Smooth muscle cell (in vitro differentiated cells): ENCODE results near the gene FARP2. TPM values are rescaled to one million over a fixed set of nuclear protein-coding genes. Genes with fewer than 3 reads are reported as not detected.

ENCODE experiments used
- DNase-seq: peaks from one replicate; lab custom pipeline; 2025; ENCODE audit not compliant: unreplicated experiment; lab: John Stamatoyannopoulos, UW
- H2AFZ ChIP-seq: fragments of 200-600 bp; sonication (generic); 2 replicates; pipeline ENCODE4 v1.6.0; 2016; ENCODE audit warnings: antibody characterized with exemption, low read depth, mild to moderate bottlenecking
- H3F3A ChIP-seq: fragments of 200-600 bp; sonication (generic); 2 replicates; pipeline ENCODE4 v1.6.0; 2017; ENCODE audit warnings: antibody characterized with exemption, low read depth
- H3K27ac ChIP-seq: fragments of 200-600 bp; sonication (generic); 2 replicates; pipeline ENCODE4 v1.5.1; 2016; ENCODE audit warnings: low read depth, mild to moderate bottlenecking
- H3K27me3 ChIP-seq: fragments of 200-600 bp; sonication (generic); 2 replicates; pipeline ENCODE4 v1.6.1; 2016; ENCODE audit warnings: low read depth, mild to moderate bottlenecking
- H3K36me3 ChIP-seq: fragments of 200-600 bp; sonication (generic); 2 replicates; pipeline ENCODE4 v1.5.1; 2016; ENCODE audit warnings: low read depth
- H3K4me1 ChIP-seq: fragments of 200-600 bp; sonication (generic); 2 replicates; pipeline ENCODE4 v1.5.1; 2016; ENCODE audit warnings: low read depth
- H3K4me2 ChIP-seq: fragments of 200-600 bp; sonication (generic); 2 replicates; pipeline ENCODE4 v1.6.0; 2016; ENCODE audit warnings: mild to moderate bottlenecking
- H3K4me3 ChIP-seq: fragments of 200-600 bp; sonication (generic); 2 replicates; pipeline ENCODE4 v1.5.1; 2016; ENCODE audit warnings: mild to moderate bottlenecking
- H3K79me2 ChIP-seq: fragments of 200-600 bp; sonication (generic); 2 replicates; pipeline ENCODE4 v1.6.0; 2016; ENCODE audit warnings: low read depth, mild to moderate bottlenecking
- H3K9ac ChIP-seq: fragments of 200-600 bp; sonication (generic); 2 replicates; pipeline ENCODE4 v1.6.0; 2016; ENCODE audit warnings: low read depth
- H3K9me3 ChIP-seq: fragments of 200-600 bp; sonication (generic); replicated peaks from 2 replicates; pipeline ENCODE4 v1.5.1; 2016; ENCODE audit warnings: low read depth
- H4K20me1 ChIP-seq: fragments of 200-600 bp; sonication (generic); 2 replicates; pipeline ENCODE4 v1.6.0; 2016; ENCODE audit warnings: low read depth
- WGBS: methylation state at CpG from one replicate; pipeline ENCODE4 v1.1.7; 2016; ENCODE audit warnings: low lambda C conversion rate; 5-methylcytosine and 5-hydroxymethylcytosine counted together
- polyA plus RNA-seq: library from polyadenylated mRNA; unstranded; fragments of >200 nt; fragmentation: Nextera tagmentation; extraction: Ambion mirVana; gene quantifications from 2 replicates; pipeline ENCODE4 v1.2.1, GENCODE V29; 2016
- total RNA-seq: library from RNA; depleted of rRNA; stranded (reverse); fragments of >200 nt; gene quantifications from 2 replicates; pipeline ENCODE4 v1.2.3, GENCODE V29; 2014
- TF ChIP-seq, protein P1 (sequence below): fragments of 200-600 bp; sonication (generic); IDR thresholded peaks from 2 replicates; pipeline ENCODE4 v1.5.1; 2017; ENCODE audit warnings: borderline replicate concordance, mild to moderate bottlenecking, antibody characterized with exemption; ENCODE audit not compliant: insufficient read depth, poor library complexity, severe bottlenecking

Gene FARP2
- total and polyA plus RNA-seq, 2 experiments from 2014 or later: 15.9 to 27.4 TPM

DNA sequence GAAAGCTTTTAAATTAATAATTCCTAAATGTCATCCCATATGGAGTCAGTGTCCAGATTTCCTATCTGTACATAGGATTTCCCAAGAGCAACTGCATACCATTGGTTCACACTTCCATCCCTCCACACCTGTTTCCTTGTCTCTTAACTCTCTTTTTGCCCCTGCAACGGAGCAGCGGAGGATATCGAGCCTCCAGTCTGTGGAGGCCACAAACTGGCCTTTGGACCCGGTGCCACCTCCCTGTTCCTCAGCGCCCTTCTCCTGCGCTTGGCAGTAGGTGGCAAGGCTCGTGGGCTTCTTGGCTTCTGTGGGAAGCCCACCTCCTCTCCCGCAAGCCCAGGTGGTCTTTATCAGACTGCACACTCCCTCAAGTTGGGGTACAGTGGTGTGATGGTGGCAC is 176.1 kb downstream of the FARP2 start:
- Histone ChIP-seq H3F3A (no peaks in the 10 kb centered on the region), H3K36me3 (no peaks in the 10 kb centered on the region), H3K9me3 (no peaks in the 10 kb centered on the region), H2AFZ (no peak overlapping the region), H3K4me3 (no peak overlapping the region), H3K4me2 (no peak overlapping the region), H4K20me1 (no peaks in the 10 kb centered on the region), H3K27ac (no peak overlapping the region), H3K9ac (no peak overlapping the region), H3K27me3 (peaks cover 3% of the 10 kb centered on the region), H3K4me1 (no peaks in the 10 kb centered on the region), H3K79me2 (no peaks in the 10 kb centered on the region)
- WGBS: 94% methylated on average over 8 of the region's 8 CpGs
- no peak for DNase-seq
- TF ChIP-seq, protein P1, sequence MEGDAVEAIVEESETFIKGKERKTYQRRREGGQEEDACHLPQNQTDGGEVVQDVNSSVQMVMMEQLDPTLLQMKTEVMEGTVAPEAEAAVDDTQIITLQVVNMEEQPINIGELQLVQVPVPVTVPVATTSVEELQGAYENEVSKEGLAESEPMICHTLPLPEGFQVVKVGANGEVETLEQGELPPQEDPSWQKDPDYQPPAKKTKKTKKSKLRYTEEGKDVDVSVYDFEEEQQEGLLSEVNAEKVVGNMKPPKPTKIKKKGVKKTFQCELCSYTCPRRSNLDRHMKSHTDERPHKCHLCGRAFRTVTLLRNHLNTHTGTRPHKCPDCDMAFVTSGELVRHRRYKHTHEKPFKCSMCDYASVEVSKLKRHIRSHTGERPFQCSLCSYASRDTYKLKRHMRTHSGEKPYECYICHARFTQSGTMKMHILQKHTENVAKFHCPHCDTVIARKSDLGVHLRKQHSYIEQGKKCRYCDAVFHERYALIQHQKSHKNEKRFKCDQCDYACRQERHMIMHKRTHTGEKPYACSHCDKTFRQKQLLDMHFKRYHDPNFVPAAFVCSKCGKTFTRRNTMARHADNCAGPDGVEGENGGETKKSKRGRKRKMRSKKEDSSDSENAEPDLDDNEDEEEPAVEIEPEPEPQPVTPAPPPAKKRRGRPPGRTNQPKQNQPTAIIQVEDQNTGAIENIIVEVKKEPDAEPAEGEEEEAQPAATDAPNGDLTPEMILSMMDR: no peak

DNA sequence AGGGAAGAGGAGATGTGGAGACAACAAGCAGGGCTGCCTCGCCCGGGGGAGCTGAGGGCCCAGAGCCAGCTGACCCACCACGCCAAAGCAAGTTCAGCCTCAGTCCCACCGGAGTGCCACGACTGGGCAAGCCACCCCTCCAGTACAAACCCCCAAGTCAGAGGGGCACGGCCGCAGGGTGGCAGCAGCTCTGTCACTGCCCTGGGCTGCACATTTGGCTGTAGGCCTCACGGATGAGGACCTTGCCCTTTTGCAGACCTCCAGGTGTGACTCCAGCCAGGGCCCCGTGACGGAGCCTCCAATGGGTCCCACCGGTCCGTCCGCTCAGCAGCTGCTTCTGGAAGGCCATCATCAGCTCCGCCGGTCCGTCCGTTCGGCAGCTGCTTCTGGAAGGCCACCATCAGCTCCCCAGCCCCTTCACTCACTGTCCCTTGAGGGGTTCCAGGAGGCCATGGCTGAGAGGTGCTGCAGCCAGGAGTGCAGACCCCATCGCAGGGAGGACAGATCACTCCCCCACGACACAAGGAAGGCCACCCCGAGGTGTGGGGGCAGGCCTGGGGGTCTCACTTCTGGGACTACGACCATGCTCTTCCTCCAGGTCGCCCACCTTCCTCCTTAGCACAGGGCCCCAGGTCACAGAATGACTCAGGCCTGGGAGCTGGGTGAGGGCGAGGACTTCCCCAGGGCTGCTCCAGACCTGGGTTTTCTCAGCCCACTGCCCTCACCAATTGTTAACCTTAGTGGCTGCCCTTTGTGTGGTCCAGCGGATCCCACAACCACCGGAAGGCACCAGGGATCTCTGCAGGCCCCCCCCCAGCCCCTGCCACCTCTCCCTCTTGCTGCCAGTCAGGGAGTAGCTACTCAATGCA is 176.9 kb downstream of the FARP2 start:
- Histone ChIP-seq H2AFZ (no peak overlapping the region), H3K4me3 (no peak overlapping the region), H3F3A (no peaks in the 10 kb centered on the region), H3K36me3 (no peaks in the 10 kb centered on the region), H3K79me2 (no peaks in the 10 kb centered on the region), H4K20me1 (no peaks in the 10 kb centered on the region), H3K27me3 (peaks cover 3% of the 10 kb centered on the region), H3K4me2 (no peak overlapping the region), H3K27ac (no peak overlapping the region), H3K9me3 (no peaks in the 10 kb centered on the region), H3K9ac (no peak overlapping the region), H3K4me1 (no peaks in the 10 kb centered on the region)
- TF ChIP-seq, protein P1: no peak
- 94% methylated on average over 26 of the region's 26 CpGs for WGBS
- DNase-seq: no peak

DNA sequence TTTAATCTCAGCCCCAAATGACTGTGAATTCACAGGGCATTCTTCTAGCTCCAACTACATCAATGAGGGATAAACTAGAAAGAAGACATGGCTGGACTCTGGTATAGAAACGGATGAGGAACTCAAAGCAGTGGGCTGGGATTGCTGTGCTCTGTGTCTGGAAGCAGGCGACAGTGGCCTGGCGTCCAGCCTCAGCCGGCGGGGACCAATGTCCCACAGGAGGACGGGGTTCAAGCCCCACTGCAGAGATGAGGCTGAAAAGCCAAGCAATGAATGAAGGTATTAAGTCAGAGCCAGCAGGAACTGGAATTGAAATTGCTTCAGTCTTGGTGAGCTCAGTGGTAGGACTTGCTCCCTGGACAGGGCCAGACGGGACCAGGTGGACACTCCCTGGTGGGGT is 178.2 kb downstream of the FARP2 start:
- H3F3A ChIP-seq: no peaks in the 10 kb centered on the region
- no peaks in the 10 kb centered on the region for H4K20me1 ChIP-seq
- H3K4me3 ChIP-seq: no peak overlapping the region
- WGBS: 90% methylated on average over 7 of the region's 7 CpGs
- no peak for DNase-seq
- TF ChIP-seq, protein P1: no peak
- H2AFZ ChIP-seq: no peak overlapping the region
- H3K36me3 ChIP-seq: no peaks in the 10 kb centered on the region
- no peaks in the 10 kb centered on the region for H3K4me1 ChIP-seq
- H3K4me2 ChIP-seq: no peak overlapping the region
- no peaks in the 10 kb centered on the region for H3K79me2 ChIP-seq
- no peak overlapping the region for H3K9ac ChIP-seq
- H3K27me3 ChIP-seq: peaks cover 3% of the 10 kb centered on the region
- H3K27ac ChIP-seq: no peak overlapping the region
- no peaks in the 10 kb centered on the region for H3K9me3 ChIP-seq
